CD14-positive monocyte (primary cell): Measurements from ENCODE around the gene UBE3A. TPM values are rescaled to one million over a fixed set of nuclear protein-coding genes. Genes with fewer than 3 reads are reported as not detected.

Experiments used
- DNase-seq, 3 donors: peaks; one replicate each; pipeline ENCODE4 v3.0.0-alpha.2; 2011 to 2022
- H2AFZ ChIP-seq: 2 replicates; pipeline ENCODE4 v1.6.0; 2012; ENCODE audit warnings: mild to moderate bottlenecking, low read depth, low read length, inconsistent platforms; ENCODE audit not compliant: insufficient read depth, poor library complexity, severe bottlenecking
- H3K27ac ChIP-seq, 2 donors: 1 replicate in 1 of 2; 2 replicates in 1 of 2; pipeline ENCODE4 v1.5.1; 2012 to 2013; ENCODE audit warnings: low read length in 2 of 2, control low read depth in 1 of 2, inconsistent platforms in 1 of 2, low read depth in 1 of 2, mild to moderate bottlenecking in 1 of 2
- H3K27me3 ChIP-seq, 2 donors: one replicate each; pipeline versions ENCODE4 v1.6.0 to v1.6.1; 2011 to 2013; ENCODE audit warnings: low read length in 2 of 2; ENCODE audit not compliant: control insufficient read depth in 2 of 2, insufficient read depth in 2 of 2
- H3K36me3 ChIP-seq, 2 donors: replicated peaks in 1 of 2; 1 replicate in 1 of 2; 2 replicates in 1 of 2; pipeline versions ENCODE4 v1.5.1 to v1.6.1; 2012 to 2013; ENCODE audit warnings: low read length in 2 of 2, control low read depth in 1 of 2, inconsistent platforms in 1 of 2, mild to moderate bottlenecking in 1 of 2; ENCODE audit not compliant: insufficient read depth in 2 of 2, control insufficient read depth in 1 of 2
- H3K4me1 ChIP-seq, 2 donors: 1 replicate in 1 of 2; 2 replicates in 1 of 2; pipeline versions ENCODE4 v1.5.1 to v1.6.1; 2012 to 2013; ENCODE audit warnings: low read length in 2 of 2, control low read depth in 1 of 2, inconsistent platforms in 1 of 2, mild to moderate bottlenecking in 1 of 2, moderate library complexity in 1 of 2; ENCODE audit not compliant: insufficient read depth in 2 of 2, control insufficient read depth in 1 of 2
- H3K4me2 ChIP-seq: replicated peaks from 2 replicates; pipeline ENCODE3; 2012; ENCODE audit warnings: low read length, moderate library complexity, mild to moderate bottlenecking; ENCODE audit not compliant: poor library complexity, severe bottlenecking; ENCODE audit errors: extremely low read depth
- H3K4me3 ChIP-seq, 3 experiments: fragments of 200-600 bp in 1 of 3; sonication (generic) in 1 of 3; replicated peaks in 1 of 3; 1 replicate in 2 of 3; 2 replicates in 1 of 3; pipeline ENCODE4 v1.5.1; 2011 to 2013; ENCODE audit warnings: low read length in 3 of 3, mild to moderate bottlenecking in 3 of 3, control low read depth in 2 of 3, low read depth in 2 of 3, inconsistent platforms in 1 of 3, moderate library complexity in 1 of 3
- H3K79me2 ChIP-seq: 2 replicates; pipeline ENCODE4 v1.6.0; 2012; ENCODE audit warnings: mild to moderate bottlenecking, control low read depth, inconsistent platforms, low read length, moderate library complexity; ENCODE audit not compliant: insufficient read depth
- H3K9ac ChIP-seq: 2 replicates; pipeline ENCODE4 v1.6.0; 2017; ENCODE audit warnings: low read length, mild to moderate bottlenecking; ENCODE audit not compliant: insufficient read depth, poor library complexity, severe bottlenecking
- H3K9me3 ChIP-seq, 2 donors: replicated peaks in 1 of 2; 1 replicate in 1 of 2; 2 replicates in 1 of 2; pipeline versions ENCODE4 v1.5.1 to v1.6.1; 2012 to 2013; ENCODE audit warnings: low read length in 2 of 2, control low read depth in 1 of 2; ENCODE audit not compliant: control insufficient read depth in 1 of 2, insufficient read depth in 1 of 2
- H4K20me1 ChIP-seq: 2 replicates; pipeline ENCODE4 v1.6.0; 2012; ENCODE audit warnings: mild to moderate bottlenecking, low read length, control low read depth, moderate library complexity; ENCODE audit not compliant: insufficient read depth
- H3K27ac Mint-ChIP-seq, 7 donors: one replicate each; pipeline ENCODE4 v1.8.0; 2020; ENCODE audit warnings: mild to moderate bottlenecking in 7 of 7, mixed read lengths in 7 of 7, moderate library complexity in 6 of 7, inconsistent platforms in 2 of 7
- H3K27me3 Mint-ChIP-seq, 3 donors: one replicate each; pipeline ENCODE4 v1.8.0; 2021 to 2022; ENCODE audit warnings: low read depth in 3 of 3, mild to moderate bottlenecking in 3 of 3, mixed read lengths in 3 of 3, moderate library complexity in 3 of 3, inconsistent platforms in 1 of 3
- H3K36me3 Mint-ChIP-seq, 2 donors: one replicate each; pipeline ENCODE4 v1.8.0; 2020; ENCODE audit warnings: mixed read lengths in 2 of 2, inconsistent platforms in 1 of 2, mild to moderate bottlenecking in 1 of 2
- H3K4me1 Mint-ChIP-seq: one replicate; pipeline ENCODE4 v1.8.0; 2020; ENCODE audit warnings: mild to moderate bottlenecking, mixed read lengths
- H3K4me3 Mint-ChIP-seq, 2 donors: one replicate each; pipeline ENCODE4 v1.8.0; 2020; ENCODE audit warnings: mild to moderate bottlenecking in 2 of 2, mixed read lengths in 2 of 2, moderate library complexity in 1 of 2
- H3K9me3 Mint-ChIP-seq, 7 donors: one replicate each; pipeline ENCODE4 v1.8.0; 2020 to 2022; ENCODE audit warnings: mixed read lengths in 7 of 7, mild to moderate bottlenecking in 6 of 7, moderate library complexity in 6 of 7, inconsistent platforms in 2 of 7
- CTCF ChIP-seq: fragments of 200-600 bp; IDR thresholded peaks from one replicate; pipeline ENCODE4 v1.8.0; 2022; ENCODE audit warnings: antibody characterized with exemption, mild to moderate bottlenecking
- WGBS: methylation state at CpG from one replicate; pipeline ENCODE4 v1.1.5; 2013; ENCODE audit warnings: missing lambda C conversion rate; ENCODE audit not compliant: insufficient coverage; 5-methylcytosine and 5-hydroxymethylcytosine counted together
- intact Hi-C, 2 donors: fragments of 100-400 bp; cut with micrococcal nuclease; formaldehyde crosslinking; loops; one replicate each; pipeline versions ENCODE4 v1.15.0 to v1.15.1; 2023
- polyA plus RNA-seq, 3 donors: library from polyadenylated mRNA; depleted of rRNA in 1 of 3; unstranded in 2 of 3; stranded (reverse) in 1 of 3; fragments of 300-500 nt in 2 of 3; fragments of >200 nt in 1 of 3; fragmentation: Illumina TruSeq in 2 of 3; gene quantifications; 1 replicate in 2 of 3; 2 replicates in 1 of 3; pipeline ENCODE4 v1.2.3, GENCODE V29; 2012 to 2021

The UBE3A gene
- polyA plus RNA-seq, 3 donors, result 13.9 to 73.3 (median 54.5) TPM

- Histone ChIP-seq H3K27ac (peak overlapping the region in 1 of 2 donors; percentile 70), H3K79me2 (peaks cover 41% of the 10 kb centered on the region), H2AFZ (no peak overlapping the region), H3K9me3 (peaks cover 0 to 2% of the 10 kb centered on the region in 2 donors), H3K4me3 (no peak overlapping the region), H3K9ac (no peak overlapping the region), H3K27me3 (no peaks in the 10 kb centered on the region), H3K4me2 (no peak overlapping the region), H3K36me3 (peaks cover 2 to 21% of the 10 kb centered on the region in 2 donors), H3K4me1 (peaks cover 36 to 43% of the 10 kb centered on the region in 2 donors), H4K20me1 (peaks cover 20% of the 10 kb centered on the region)
- Mint-ChIP-seq H3K27ac (peak overlapping the region in 5 of 7 donors; percentile 47 to 84 (median 70)), H3K4me1 (peaks cover 44% of the 10 kb centered on the region), H3K4me3 (no peak overlapping the region), H3K9me3 (no peaks in the 10 kb centered on the region), H3K36me3 (peaks cover 19 to 22% of the 10 kb centered on the region in 2 donors), H3K27me3 (no peaks in the 10 kb centered on the region)
- peak in 2 of 3 donors; percentile 16 to 63 for DNase-seq
- intact Hi-C loops, result no loop called here
- TF ChIP-seq CTCF, result no peak
Measured at GRCh38 chr15:25397100-25397499, 41.7 kb downstream of the UBE3A start.

GRCh38 chr15:25394898-25395297 is 43.9 kb downstream of the UBE3A start:
- no peak overlapping the region for H3K4me2 ChIP-seq
- WGBS, result 100% methylated on average over 2 of the region's 2 CpGs
- peaks cover 18% of the 10 kb centered on the region for H4K20me1 ChIP-seq
- Mint-ChIP-seq H3K4me3 (no peak overlapping the region), H3K27ac (peak overlapping the region in 2 of 7 donors; percentile 75 to 90), H3K36me3 (peaks cover 26 to 27% of the 10 kb centered on the region in 2 donors), H3K9me3 (peaks cover 0 to 6% (median 1%) of the 10 kb centered on the region in 7 donors), H3K4me1 (peaks cover 32% of the 10 kb centered on the region), H3K27me3 (no peaks in the 10 kb centered on the region)
- H2AFZ ChIP-seq, result no peak overlapping the region
- no peak overlapping the region for H3K9ac ChIP-seq
- peaks cover 26 to 32% of the 10 kb centered on the region in 2 donors for H3K4me1 ChIP-seq
- no peaks in the 10 kb centered on the region for H3K27me3 ChIP-seq
- intact Hi-C loops, result no loop called here
- peaks cover 2 to 43% of the 10 kb centered on the region in 2 donors for H3K36me3 ChIP-seq
- TF ChIP-seq CTCF, result no peak
- no peaks in the 10 kb centered on the region for H3K9me3 ChIP-seq
- DNase-seq, result peak in 1 of 3 donors; percentile 3
- peaks cover 58% of the 10 kb centered on the region for H3K79me2 ChIP-seq
- H3K4me3 ChIP-seq, result no peak overlapping the region
- H3K27ac ChIP-seq, result peak overlapping the region in 1 of 2 donors; percentile 70
